ENCODE measurements around the gene TMEM127. TPM values are rescaled to one million over a fixed set of nuclear protein-coding genes. Genes with fewer than 3 reads are reported as not detected.
"Not testable (repeated sequence)": the region's sequence is repeated elsewhere in the genome, so short reads cannot be mapped to it uniquely, and the experiment has no call there.

TMEM127 gene
- total and polyA plus RNA-seq, 9 donors, result 26.9 to 55.1 (median 46.3) TPM

DNA sequence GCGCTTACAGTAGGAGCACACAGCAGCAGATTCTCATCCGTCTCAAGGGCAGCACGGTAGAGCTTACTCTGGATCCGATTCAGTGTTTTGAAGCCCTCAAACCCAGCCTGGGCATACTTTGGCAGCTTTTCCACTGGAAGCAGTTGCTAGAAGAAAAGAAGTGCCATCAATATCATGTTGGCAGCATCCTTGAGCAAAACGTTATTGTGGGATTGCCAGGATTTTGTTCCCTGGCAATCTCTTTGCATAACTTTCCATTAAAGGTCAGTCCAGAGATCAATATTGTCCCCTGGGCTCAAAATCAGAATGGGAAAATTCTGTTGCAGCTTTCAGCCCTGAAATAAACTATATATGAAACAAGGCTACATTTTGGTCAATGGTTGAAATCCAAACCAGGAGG, 31.1 kb upstream of the TMEM127 start:
- WGBS, 3 donors, result 75 to 83% (median 75%) methylated on average over 5 of the region's 5 CpGs
- H3K4me3 ChIP-seq, result no peak overlapping the region
- H3K4me1 ChIP-seq (ENCODE audit: insufficient read depth), result no peaks in the 10 kb centered on the region
- no peaks in the 10 kb centered on the region for H3K9me3 ChIP-seq
- intact Hi-C loops (cut with DNase I), result no loop called here
- TF ChIP-seq EP300 (IDR thresholded peaks at IDR 0.05), result no peak
- TF ChIP-seq, protein P1, sequence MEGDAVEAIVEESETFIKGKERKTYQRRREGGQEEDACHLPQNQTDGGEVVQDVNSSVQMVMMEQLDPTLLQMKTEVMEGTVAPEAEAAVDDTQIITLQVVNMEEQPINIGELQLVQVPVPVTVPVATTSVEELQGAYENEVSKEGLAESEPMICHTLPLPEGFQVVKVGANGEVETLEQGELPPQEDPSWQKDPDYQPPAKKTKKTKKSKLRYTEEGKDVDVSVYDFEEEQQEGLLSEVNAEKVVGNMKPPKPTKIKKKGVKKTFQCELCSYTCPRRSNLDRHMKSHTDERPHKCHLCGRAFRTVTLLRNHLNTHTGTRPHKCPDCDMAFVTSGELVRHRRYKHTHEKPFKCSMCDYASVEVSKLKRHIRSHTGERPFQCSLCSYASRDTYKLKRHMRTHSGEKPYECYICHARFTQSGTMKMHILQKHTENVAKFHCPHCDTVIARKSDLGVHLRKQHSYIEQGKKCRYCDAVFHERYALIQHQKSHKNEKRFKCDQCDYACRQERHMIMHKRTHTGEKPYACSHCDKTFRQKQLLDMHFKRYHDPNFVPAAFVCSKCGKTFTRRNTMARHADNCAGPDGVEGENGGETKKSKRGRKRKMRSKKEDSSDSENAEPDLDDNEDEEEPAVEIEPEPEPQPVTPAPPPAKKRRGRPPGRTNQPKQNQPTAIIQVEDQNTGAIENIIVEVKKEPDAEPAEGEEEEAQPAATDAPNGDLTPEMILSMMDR (IDR thresholded peaks at IDR 0.05), result no peak
- no peak for TF ChIP-seq POLR2A (IDR thresholded peaks at IDR 0.05)
- H3K27ac ChIP-seq, result no peak overlapping the region
- no peak for DNase-seq
- H3K36me3 ChIP-seq, result no peaks in the 10 kb centered on the region
- H3K27me3 ChIP-seq, result no peaks in the 10 kb centered on the region

DNA sequence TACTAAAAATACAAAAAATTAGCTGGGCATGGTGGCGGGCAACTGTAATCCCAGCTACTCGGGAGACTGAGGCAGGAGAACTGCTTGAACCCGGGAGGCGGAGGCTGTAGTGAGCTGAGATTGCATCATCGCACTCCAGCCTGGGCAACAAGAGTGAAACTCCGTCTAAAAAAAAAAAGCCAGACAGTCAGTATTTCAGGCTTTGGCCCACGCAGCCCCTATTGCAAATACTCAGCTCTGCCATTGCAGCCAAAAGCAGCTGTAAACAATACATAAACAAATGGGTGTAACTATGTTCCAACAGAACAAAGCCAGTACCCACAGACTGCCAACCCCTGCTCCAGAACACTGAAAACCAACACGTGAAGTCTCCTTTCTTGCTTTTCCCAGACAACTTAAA, 28.5 kb upstream of the TMEM127 start:
- H3K36me3 ChIP-seq; intact Hi-C loops (cut with DNase I); H3K4me3 ChIP-seq; H3K27me3 ChIP-seq; H3K27ac ChIP-seq; H3K9me3 ChIP-seq; DNase-seq; H3K4me1 ChIP-seq (ENCODE audit: insufficient read depth): not testable (repeated sequence)
- 85 to 89% (median 88%) methylated on average over 8 of the region's 8 CpGs for WGBS, 3 donors

DNA sequence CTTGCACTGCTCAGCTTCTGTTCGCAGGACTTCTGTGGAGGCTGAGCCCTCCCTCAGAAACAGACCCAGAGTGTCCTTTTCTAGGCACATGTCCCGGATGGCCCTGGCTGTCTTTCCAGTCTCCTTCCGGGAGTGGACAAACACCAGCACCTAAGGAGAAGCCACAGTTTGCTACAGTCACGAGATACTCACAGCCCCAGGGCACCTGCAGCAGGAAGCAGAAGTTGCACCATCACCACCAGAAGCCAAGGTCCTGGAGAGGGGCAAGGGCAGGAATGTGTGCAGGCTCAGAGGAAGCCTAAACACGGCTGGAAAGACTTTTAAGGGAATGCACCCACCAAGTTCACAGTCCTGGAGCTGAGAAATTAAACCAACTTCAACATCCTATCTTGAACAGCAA, 26.0 kb upstream of the TMEM127 start:
- no peaks in the 10 kb centered on the region for H3K4me1 ChIP-seq (ENCODE audit: insufficient read depth)
- no peak overlapping the region for H3K27ac ChIP-seq
- intact Hi-C loops (cut with DNase I), result no loop called here
- no peaks in the 10 kb centered on the region for H3K27me3 ChIP-seq
- 83 to 93% (median 90%) methylated on average over 5 of the region's 5 CpGs for WGBS, 3 donors
- TF ChIP-seq POLR2A (IDR thresholded peaks at IDR 0.05) (no peak), EP300 (IDR thresholded peaks at IDR 0.05) (no peak)
- TF ChIP-seq, protein P1 (IDR thresholded peaks at IDR 0.05), result no peak
- H3K9me3 ChIP-seq, result no peaks in the 10 kb centered on the region
- H3K36me3 ChIP-seq, result no peaks in the 10 kb centered on the region
- no peak overlapping the region for H3K4me3 ChIP-seq
- DNase-seq, result no peak

DNA sequence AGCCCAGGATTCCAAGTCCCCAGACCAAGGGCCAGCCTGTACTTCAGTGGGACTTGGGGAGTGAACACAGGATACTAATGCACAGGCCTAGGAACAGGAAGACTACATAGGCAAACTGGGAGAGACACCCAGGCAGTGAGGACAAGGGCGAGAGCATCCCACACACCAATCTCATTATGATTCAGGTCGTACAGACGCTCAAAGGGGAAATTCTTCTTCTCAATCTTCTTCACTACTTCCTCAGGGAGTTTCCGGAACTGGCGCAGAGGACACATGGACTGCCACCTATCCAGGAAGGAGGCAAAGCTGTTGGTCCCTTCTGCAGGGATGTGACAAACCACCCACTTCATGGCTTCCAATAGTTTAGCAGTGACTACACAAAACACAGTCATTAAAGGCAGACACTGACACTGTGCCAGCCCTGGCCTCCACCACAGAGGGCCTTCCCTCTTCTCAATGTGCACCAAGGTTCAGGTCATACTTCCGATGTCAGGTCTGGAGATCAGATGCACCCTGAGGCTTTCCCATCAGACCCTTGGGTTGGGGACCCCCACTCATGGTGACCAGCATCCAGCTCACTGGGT, 21.6 kb upstream of the TMEM127 start:
- DNase-seq, result no peak
- no peaks in the 10 kb centered on the region for H3K9me3 ChIP-seq
- no peak overlapping the region for H3K27ac ChIP-seq
- H3K4me1 ChIP-seq (ENCODE audit: insufficient read depth), result no peaks in the 10 kb centered on the region
- intact Hi-C loops (cut with DNase I), result no loop called here
- TF ChIP-seq POLR2A (IDR thresholded peaks at IDR 0.05) (no peak), EP300 (IDR thresholded peaks at IDR 0.05) (no peak)
- TF ChIP-seq, protein P1 (IDR thresholded peaks at IDR 0.05), result no peak
- no peaks in the 10 kb centered on the region for H3K27me3 ChIP-seq
- H3K36me3 ChIP-seq, result no peaks in the 10 kb centered on the region
- WGBS, 3 donors, result 81 to 85% (median 84%) methylated on average over 6 of the region's 6 CpGs
- no peak overlapping the region for H3K4me3 ChIP-seq

DNA sequence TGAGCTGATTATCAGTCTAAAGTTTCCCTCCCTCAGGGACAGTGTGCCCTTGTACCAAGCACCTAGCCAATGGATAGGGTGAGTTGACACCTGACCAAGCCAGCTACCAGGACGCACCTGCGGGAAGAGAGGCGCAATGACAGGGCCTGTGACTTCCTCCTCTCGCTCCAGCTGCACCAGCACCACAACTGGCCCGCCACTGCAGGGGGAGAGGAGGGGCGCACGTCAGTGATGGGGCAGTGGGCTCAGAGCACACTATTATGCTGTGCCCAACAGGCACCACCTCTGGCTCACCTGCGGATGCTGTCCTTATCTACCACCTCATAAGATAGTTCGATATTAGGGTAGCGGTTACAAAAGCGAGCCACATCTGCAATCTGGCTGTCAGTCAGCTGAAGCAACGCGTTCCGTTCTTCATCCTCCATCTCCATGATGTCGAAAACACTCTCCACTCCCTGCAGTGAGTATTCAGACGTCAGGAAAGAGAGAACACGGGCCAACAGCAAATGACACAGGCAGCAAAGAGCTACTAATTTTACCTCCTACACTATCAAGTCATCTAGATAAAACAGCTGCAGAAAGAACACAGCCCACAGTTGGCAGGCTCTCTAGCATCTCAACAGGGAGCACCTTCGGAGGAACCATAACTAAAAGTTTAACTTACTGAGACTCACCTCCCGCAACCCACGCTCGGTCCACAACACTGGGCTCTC, 11.1 kb upstream of the TMEM127 start:
- no peaks in the 10 kb centered on the region for H3K36me3 ChIP-seq

More for the DNA sequence above, 11.1 kb upstream of the TMEM127 start:
- intact Hi-C loops (cut with DNase I), result no loop called here
- no peaks in the 10 kb centered on the region for H3K4me1 ChIP-seq (ENCODE audit: insufficient read depth)
- TF ChIP-seq, protein P1 (IDR thresholded peaks at IDR 0.05), result no peak
- TF ChIP-seq EP300 (IDR thresholded peaks at IDR 0.05), result no peak
- no peak for TF ChIP-seq POLR2A (IDR thresholded peaks at IDR 0.05)
- no peak overlapping the region for H3K27ac ChIP-seq
- no peak for DNase-seq
- WGBS, 3 donors, result 91 to 95% (median 92%) methylated on average over 21 of the region's 21 CpGs
- no peaks in the 10 kb centered on the region for H3K9me3 ChIP-seq
- H3K4me3 ChIP-seq, result no peak overlapping the region
- no peaks in the 10 kb centered on the region for H3K27me3 ChIP-seq

All from ovary (tissue), 9 donors.